ENCODE results near the gene C1QTNF9B.
A peak's percentile ranks its signal among the peaks of the same experiment; 100 is the strongest.
"Not testable (repeated sequence)": the region's sequence is repeated elsewhere in the genome, so short reads cannot be mapped to it uniquely, and the experiment has no call there.

Gene C1QTNF9B

GRCh38 chr13:23897452-23897919 is at the start of gene C1QTNF9B:
Gene C1QTNF9B (minus strand): TSS chr13:23897502.
- not testable (repeated sequence) for ATAC-seq

DNA sequence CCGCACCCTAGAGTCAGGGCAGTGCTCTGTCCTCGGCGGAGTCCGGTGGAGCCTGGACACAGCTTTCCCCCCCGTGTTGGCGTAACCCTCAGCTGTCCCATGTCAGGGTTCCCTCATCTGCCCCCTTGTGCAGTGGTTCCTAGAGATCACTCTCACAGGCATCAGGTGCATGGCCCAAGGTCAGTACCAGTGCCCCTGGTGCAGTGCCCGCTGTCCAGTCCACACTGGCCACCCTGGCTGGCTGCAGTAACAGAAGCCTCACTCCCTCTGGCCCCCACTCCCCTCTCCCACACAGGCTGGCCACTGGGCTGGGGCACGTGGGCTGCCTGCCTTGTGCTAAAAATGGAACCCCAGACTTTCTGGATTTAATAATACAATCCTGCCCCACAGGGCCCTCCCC is 49.6 kb upstream of the C1QTNF9B start:
- ATAC-seq, result no peak

- ATAC-seq, result no peak
Observed at GRCh38 chr13:23946067-23946466, 48.8 kb upstream of the C1QTNF9B start.

DNA sequence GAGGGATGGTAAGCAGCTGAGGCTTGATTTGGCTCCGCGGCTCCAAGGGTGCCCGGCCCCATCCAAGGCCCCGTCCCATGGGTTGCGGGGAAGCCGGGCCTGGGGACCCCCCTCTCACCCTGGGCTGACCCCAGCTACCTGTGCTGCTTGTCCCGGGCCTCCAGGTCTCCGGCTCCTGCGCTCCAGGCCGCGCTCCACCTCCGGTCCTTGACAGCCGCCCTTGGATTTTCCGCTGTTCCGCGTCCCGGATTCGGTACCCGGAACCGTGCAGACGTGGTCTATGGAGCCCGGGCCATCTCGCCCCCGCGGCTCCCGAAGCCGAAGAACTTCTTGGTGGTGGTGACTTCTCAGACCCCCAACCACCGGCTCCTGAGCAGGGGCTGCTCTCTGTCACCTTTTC is 48.3 kb upstream of the C1QTNF9B start:
- ATAC-seq, result no peak

DNA sequence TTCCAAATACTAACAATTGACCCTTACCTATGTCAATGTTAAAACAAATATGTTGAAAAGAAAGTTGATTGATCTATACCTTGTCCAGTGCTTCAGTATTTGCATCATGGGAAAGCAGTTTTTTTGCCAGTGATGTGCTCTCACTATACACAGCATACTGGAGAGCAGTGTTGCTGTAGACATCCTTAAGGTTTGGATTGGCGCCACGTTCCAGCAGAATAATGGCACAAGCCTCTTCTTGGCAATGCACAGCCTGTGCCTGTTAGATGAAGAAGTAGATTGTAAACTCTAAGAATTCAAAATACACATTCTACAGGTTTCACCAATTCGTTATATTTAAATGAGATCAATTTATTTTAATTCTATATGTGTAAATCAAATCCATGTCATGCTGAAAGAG is 43.9 kb upstream of the C1QTNF9B start:
- no peak for ATAC-seq

- ATAC-seq, result not testable (repeated sequence)
Observed at GRCh38 chr13:23939666-23940065, 42.4 kb upstream of the C1QTNF9B start.

DNA sequence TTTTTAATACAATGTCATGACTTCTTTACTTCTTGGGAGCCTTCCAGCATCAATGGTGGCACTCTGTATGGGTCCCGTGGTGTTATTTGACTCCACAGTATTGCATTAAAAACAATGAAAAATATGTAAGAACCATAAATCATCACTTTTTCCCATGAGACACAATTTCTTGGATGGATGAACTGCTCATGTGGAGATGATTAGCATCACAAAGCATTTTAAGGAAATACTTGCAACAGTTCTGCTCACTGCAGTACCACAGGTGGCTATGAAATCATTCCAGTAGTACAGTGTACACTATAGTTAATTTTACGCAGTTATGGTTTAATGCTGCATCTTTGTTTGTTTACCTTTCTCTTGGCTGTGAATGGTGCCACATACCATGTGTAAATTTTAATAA is 37.2 kb upstream of the C1QTNF9B start:
- no peak for ATAC-seq

DNA sequence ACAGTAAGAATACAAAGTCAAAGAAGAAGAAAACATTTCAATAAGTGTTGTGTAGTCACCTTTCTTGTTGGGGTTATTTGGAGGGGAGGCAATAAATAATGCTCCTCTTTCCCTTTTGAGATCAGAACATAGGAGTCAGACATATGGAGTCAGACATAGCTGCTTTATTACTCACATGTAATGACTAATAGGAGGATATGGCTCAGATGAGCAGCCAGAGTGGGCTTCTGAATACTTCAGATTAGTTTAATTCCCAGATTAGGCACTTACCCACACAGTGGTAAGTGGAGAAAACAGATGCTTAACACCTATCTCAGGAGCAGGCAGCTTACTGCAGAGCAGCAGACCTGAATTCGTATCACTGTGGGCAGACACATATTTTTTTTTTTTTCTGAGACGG is 31.7 kb upstream of the C1QTNF9B start:
- peak in 1 of 2 donors; percentile 65 for ATAC-seq

DNA sequence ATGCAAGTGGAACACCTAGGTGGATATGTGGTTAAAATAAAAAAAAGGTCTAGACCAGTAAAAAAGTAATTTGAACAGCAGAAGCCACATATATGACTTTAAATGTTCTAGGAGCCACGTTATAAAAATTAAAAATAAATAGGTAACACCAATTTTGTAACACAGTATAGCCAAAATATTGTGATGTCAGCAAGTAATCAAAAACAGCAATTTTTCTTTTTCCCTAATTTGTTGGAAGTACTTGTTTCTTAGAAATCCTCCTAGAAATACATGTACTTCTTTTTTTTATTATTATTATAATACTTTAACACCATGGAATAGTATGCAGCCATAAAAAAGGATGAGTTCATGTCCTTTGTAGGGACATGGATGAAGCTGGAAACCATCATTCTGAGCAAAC is 25.7 kb upstream of the C1QTNF9B start:
- no peak for ATAC-seq

- no peak for ATAC-seq
Observed at GRCh38 chr13:23922005-23922932, 25.0 kb upstream of the C1QTNF9B start.

DNA sequence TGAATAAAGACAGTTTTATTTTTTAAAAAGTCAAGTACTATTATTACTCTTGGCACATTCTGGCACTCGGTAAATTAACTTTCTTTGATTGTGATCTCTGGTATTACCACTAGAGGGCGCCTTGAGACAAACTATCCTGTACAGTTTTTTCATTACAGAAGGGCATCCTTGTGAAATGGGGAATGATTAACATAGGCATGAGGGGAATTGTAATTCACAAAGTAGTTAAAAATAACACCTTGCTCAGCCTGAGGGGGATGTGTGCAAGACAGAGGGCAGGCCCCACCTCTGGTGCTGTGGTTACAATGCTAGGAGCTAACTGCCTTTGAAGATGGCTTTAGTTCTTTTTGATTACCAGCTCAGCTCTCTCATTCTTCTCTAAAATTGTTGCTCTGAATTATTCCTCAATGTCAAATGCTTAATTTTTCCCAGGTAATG is 24.2 kb upstream of the C1QTNF9B start:
- ATAC-seq, result no peak

GRCh38 chr13:23919006-23919405 is 21.7 kb upstream of the C1QTNF9B start:
- no peak for ATAC-seq

- no peak for ATAC-seq
Observed at GRCh38 chr13:23918208-23918607, 20.9 kb upstream of the C1QTNF9B start.

- no peak for ATAC-seq
Observed at GRCh38 chr13:23915308-23915707, 18.0 kb upstream of the C1QTNF9B start.

DNA sequence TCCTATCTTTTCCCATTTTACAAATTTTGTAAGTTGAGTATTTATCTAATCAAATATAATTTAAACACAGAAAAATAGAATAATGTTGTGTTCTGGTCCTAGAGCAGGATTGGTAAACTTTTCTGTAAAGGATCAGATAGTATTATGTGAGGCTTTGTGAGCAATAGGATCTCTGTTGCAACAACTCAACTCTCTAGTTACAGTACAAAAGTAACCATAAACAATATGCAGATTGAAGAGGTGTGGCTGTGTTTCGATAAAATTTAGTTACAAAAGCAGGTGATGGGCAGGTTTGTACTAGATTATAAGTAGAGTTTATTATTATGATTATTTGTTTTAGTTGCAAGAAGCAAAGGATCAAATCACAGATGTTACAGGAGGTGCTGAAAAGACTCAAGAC is 15.2 kb upstream of the C1QTNF9B start:
- ATAC-seq, result no peak

- ATAC-seq, result no peak
Observed at GRCh38 chr13:23909606-23910005, 12.3 kb upstream of the C1QTNF9B start.

GRCh38 chr13:23905766-23906165 is 8.5 kb upstream of the C1QTNF9B start:
- ATAC-seq, result no peak

GRCh38 chr13:23903906-23904280 is 6.6 kb upstream of the C1QTNF9B start:
- no peak for ATAC-seq

DNA sequence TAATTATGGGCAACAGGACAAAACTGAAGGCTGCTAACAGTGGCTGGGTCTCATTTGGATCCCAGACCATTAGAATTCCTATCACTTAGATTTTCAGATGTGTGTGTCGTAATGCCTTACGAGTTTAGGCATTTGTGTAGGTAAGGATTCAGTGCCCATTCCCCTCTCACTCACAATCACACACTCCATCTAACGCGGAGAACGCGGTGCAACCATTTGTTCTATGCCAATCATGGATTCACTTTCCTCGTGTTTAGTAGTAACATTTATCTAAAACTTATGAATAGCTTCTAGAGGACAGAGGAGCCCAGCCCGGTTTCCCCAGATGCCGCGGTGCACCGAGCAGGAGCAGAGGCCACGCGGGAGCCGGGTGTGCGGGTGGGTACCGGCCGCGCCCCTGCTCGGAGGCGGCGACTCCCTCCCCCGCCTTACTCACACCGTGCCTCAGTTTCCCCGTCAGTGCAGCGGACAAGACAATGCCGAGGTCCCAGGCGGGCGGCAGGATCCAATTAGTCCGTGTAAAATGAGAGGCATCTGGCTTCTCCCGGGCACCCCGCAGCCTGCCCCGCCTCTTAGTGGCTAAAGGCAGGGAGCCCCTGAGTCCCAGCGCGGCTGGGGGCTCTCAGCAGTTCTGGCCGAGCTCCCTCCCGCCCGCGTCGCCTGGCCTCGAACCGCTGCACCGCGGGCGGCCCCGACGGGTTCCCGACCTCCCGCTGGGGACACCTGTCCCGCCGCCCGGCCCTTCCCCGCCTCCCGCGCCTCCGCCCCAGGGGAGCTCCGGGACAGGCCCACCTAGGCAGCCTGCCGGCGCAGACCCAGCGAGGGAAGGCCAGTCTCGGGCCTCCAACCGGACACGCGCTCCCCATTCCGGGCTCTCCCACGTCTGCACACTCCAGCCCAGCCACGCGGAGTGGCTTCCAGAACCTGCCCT is 5.9 kb upstream of the C1QTNF9B start:
- no peak for ATAC-seq

DNA sequence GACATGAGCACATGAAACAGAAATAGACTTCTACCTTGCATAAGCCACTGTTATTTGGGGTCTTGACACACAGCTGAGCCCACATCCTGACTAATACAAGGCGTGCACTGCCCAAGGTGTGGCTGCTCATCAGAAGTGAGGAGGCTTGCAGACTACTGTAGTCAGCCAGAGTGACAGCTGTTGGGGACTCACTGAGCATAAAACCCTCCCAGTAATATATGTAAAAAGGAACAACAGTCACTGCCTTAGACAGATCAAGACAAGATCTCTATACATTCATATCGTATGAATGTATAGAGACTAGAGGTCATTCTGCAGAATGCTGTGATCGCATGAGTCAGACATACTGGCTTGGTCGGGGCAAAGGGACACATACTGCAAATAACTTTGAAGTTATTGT is 4.1 kb upstream of the C1QTNF9B start:
- peak; percentile 25 to 50 for ATAC-seq

GRCh38 chr13:23899555-23899954 is 2.3 kb upstream of the C1QTNF9B start:
- ATAC-seq, result peak in 1 of 2 donors; percentile 46

- no peak for ATAC-seq
Observed at GRCh38 chr13:23898101-23898500, 799 bp upstream of the C1QTNF9B start.

DNA sequence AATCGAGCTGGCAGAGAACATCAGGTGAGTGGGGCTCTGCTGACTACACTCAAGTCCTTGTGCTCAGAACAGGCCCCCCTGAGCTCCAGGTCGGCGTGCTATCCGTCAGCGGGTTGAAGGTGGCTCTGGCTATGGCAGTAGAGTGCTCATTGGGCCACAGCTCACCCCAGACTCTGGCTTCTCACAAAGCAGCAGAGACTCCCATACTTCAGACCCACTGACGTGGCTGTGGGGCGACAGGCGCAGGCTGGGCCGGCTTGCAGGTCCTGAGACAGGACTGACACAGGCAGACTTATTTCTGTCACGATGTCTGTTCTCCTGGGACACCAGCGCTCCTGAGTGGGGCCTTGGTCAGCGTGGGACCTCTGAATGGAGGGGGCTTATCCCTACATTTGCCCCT is 2.6 kb downstream of the C1QTNF9B start:
- ATAC-seq, result not testable (repeated sequence)

Data from activated CD4-positive, CD25-positive, alpha-beta regulatory T cell treated with anti-CD3 and anti-CD28 coated beads, Interleukin-2, amount 50 U/mL, for 24 hours (primary cell).